ENCODE measurements around the gene RAB3GAP1. TPM values are rescaled to one million over a fixed set of nuclear protein-coding genes. Genes with fewer than 3 reads are reported as not detected.

RAB3GAP1 gene
- polyA plus RNA-seq, 3 donors from 2014 or later, result 1.3 to 4.3 (median 3.4) TPM

DNA sequence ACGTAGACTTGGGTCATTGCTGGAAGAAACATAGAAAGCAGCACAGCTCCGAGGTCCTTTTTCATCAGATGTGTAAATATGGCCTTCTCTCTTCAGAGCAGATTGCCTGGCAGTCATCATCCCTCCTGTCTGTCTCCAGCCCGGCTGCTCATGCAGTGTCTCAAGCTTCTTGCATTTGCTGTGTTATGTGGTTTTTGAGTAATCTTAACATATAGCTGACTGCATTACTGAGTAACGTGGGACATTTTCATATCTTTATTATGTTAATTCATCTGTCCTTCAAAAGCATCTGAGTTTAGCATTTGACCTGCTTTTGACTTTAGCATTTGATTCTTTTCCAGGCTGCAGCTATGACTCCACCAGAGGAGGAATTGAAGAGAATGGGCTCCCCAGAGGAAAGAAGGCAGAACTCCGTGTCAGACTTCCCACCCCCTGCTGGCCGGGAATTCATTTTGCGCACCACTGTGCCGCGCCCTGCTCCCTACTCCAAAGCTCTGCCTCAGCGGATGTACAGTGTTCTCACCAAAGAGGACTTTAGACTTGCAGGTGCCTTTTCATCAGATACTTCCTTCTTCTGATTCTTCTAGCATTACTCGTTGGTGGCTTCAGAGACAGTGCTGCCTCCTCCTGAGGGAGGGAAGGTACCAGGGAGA, 116.2 kb downstream of the RAB3GAP1 start:
- Mint-ChIP-seq H3K4me3 (no peak overlapping the region), H3K27me3 (ENCODE audit: low read depth in 3 of 3) (peaks cover 0 to 3% (median 2%) of the 10 kb centered on the region in 3 donors), H3K27ac (no peak overlapping the region), H3K9me3 (no peaks in the 10 kb centered on the region), H3K36me3 (peaks cover 13 to 38% (median 32%) of the 10 kb centered on the region in 3 donors), H3K4me1 (peaks cover 6 to 12% of the 10 kb centered on the region in 2 donors)
- DNase-seq, result no peak

- no peak for DNase-seq
- Mint-ChIP-seq H3K4me1 (peaks cover 6 to 11% of the 10 kb centered on the region in 2 donors), H3K36me3 (peaks cover 13 to 40% (median 29%) of the 10 kb centered on the region in 3 donors), H3K27ac (peak overlapping the region in 1 of 6 donors; percentile 14), H3K27me3 (ENCODE audit: low read depth in 3 of 3) (peaks cover 0 to 3% (median 2%) of the 10 kb centered on the region in 3 donors), H3K9me3 (no peaks in the 10 kb centered on the region), H3K4me3 (peak overlapping the region; percentile 66 to 83 (median 74))
Observed at GRCh38 chr2:135169900-135170753, 118.0 kb downstream of the RAB3GAP1 start.

- Mint-ChIP-seq H3K27me3 (ENCODE audit: low read depth in 3 of 3) (peaks cover 2 to 3% (median 3%) of the 10 kb centered on the region in 3 donors), H3K27ac (no peak overlapping the region), H3K4me1 (peaks cover 6 to 11% of the 10 kb centered on the region in 2 donors), H3K9me3 (peaks cover 1 to 7% (median 5%) of the 10 kb centered on the region in 6 donors), H3K4me3 (no peak overlapping the region), H3K36me3 (peaks cover 21 to 43% (median 21%) of the 10 kb centered on the region in 3 donors)
- DNase-seq, result no peak
Observed at GRCh38 chr2:135174049-135174809, 122.1 kb downstream of the RAB3GAP1 start.

DNA sequence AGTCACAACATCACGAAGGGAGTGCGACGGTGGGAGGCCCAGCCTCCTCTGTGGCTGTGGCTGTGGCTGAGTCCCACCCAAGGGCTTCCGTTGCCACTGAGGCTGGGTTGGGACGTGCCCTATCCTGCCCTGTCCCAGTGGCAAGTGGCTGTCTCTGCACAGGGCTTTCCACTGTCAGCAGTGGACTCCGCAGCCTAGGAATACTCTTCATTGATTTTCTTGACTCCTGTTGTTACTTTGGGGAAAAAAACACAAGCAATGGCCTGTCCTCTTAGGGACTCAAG, 122.7 kb downstream of the RAB3GAP1 start:
- Mint-ChIP-seq H3K4me1 (peaks cover 6 to 10% of the 10 kb centered on the region in 2 donors), H3K9me3 (peaks cover 1 to 7% (median 5%) of the 10 kb centered on the region in 6 donors), H3K4me3 (no peak overlapping the region), H3K27ac (no peak overlapping the region), H3K27me3 (ENCODE audit: low read depth in 3 of 3) (peaks cover 2 to 3% (median 3%) of the 10 kb centered on the region in 3 donors), H3K36me3 (peaks cover 21 to 40% (median 21%) of the 10 kb centered on the region in 3 donors)
- DNase-seq, result no peak

GRCh38 chr2:135175177-135175576, 123.1 kb downstream of the RAB3GAP1 start:
- H3K4me1 Mint-ChIP-seq, result peaks cover 4 to 6% of the 10 kb centered on the region in 2 donors
- no peak for DNase-seq
- H3K9me3 Mint-ChIP-seq, result peaks cover 1 to 7% (median 5%) of the 10 kb centered on the region in 6 donors
- H3K36me3 Mint-ChIP-seq, result peaks cover 21 to 36% (median 21%) of the 10 kb centered on the region in 3 donors
- H3K27ac Mint-ChIP-seq, result no peak overlapping the region
- peaks cover 2 to 3% (median 3%) of the 10 kb centered on the region in 3 donors for H3K27me3 Mint-ChIP-seq (ENCODE audit: low read depth in 3 of 3)
- no peak overlapping the region for H3K4me3 Mint-ChIP-seq

DNA sequence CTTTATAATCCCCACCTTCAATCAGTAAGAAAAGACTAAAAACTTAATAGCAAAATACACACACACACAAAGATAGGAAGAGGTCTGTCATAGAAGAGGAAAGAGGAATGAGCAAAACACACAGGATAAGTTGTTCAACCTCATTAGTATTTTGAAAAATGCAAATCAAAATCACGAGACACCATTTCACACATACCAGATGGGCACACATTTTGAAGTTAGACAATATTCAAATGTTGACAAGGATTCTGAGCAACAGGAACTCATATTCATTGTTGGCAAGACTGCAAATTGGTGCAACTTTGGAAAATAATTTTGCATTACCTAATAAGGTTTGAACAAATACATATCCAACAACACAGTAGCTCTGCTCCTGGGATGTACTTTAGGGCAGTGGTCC, 127.6 kb downstream of the RAB3GAP1 start:
- Mint-ChIP-seq H3K4me1 (no peaks in the 10 kb centered on the region), H3K4me3 (no peak overlapping the region), H3K27me3 (ENCODE audit: low read depth in 3 of 3) (peaks cover 0 to 5% (median 4%) of the 10 kb centered on the region in 3 donors), H3K36me3 (peaks cover 14 to 20% (median 15%) of the 10 kb centered on the region in 3 donors), H3K9me3 (peaks cover 1 to 7% (median 5%) of the 10 kb centered on the region in 6 donors), H3K27ac (no peak overlapping the region)
- DNase-seq, result no peak

- no peak overlapping the region for H3K4me3 Mint-ChIP-seq
- no peak for DNase-seq
- no peaks in the 10 kb centered on the region for H3K4me1 Mint-ChIP-seq
- no peak overlapping the region for H3K27ac Mint-ChIP-seq
- H3K9me3 Mint-ChIP-seq, result peaks cover 0 to 1% (median under 1%) of the 10 kb centered on the region in 6 donors
- peaks cover 0 to 5% (median 3%) of the 10 kb centered on the region in 3 donors for H3K27me3 Mint-ChIP-seq (ENCODE audit: low read depth in 3 of 3)
- peaks cover under 1 to 3% (median 1%) of the 10 kb centered on the region in 3 donors for H3K36me3 Mint-ChIP-seq
Observed at GRCh38 chr2:135182190-135182589, 130.1 kb downstream of the RAB3GAP1 start.

DNA sequence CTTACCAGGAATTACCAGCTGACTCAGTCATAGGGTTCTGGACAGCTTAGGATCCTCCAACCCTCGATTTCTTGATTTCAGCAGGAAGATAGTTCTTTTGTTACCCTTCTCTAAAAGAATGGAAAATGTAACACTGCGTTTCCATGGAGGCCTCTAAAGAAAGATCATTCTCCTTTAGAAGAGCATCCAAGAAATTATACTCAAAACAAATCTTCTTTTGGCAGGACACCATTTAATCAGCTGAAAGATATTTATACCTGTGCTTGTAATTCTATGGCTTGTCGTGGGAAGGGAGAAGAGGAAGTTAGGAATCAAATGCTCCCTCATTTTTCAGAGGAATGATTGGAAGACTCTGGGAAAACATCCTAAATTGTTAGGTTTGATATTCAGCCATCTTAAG, 130.5 kb downstream of the RAB3GAP1 start:
- H3K9me3 Mint-ChIP-seq, result peaks cover 0 to 2% (median 0%) of the 10 kb centered on the region in 6 donors
- peaks cover 0 to 7% (median 3%) of the 10 kb centered on the region in 3 donors for H3K27me3 Mint-ChIP-seq (ENCODE audit: low read depth in 3 of 3)
- H3K36me3 Mint-ChIP-seq, result peaks cover 0 to 2% (median 0%) of the 10 kb centered on the region in 3 donors
- no peaks in the 10 kb centered on the region for H3K4me1 Mint-ChIP-seq
- no peak overlapping the region for H3K27ac Mint-ChIP-seq
- no peak for DNase-seq
- H3K4me3 Mint-ChIP-seq, result no peak overlapping the region

GRCh38 chr2:135183822-135184221, 131.7 kb downstream of the RAB3GAP1 start:
- Mint-ChIP-seq H3K27ac (no peak overlapping the region), H3K27me3 (ENCODE audit: low read depth in 3 of 3) (peaks cover 0 to 3% (median 3%) of the 10 kb centered on the region in 3 donors), H3K9me3 (peaks cover 0 to 10% (median 1%) of the 10 kb centered on the region in 6 donors), H3K36me3 (no peaks in the 10 kb centered on the region), H3K4me3 (no peak overlapping the region), H3K4me1 (no peaks in the 10 kb centered on the region)
- DNase-seq, result no peak

DNA sequence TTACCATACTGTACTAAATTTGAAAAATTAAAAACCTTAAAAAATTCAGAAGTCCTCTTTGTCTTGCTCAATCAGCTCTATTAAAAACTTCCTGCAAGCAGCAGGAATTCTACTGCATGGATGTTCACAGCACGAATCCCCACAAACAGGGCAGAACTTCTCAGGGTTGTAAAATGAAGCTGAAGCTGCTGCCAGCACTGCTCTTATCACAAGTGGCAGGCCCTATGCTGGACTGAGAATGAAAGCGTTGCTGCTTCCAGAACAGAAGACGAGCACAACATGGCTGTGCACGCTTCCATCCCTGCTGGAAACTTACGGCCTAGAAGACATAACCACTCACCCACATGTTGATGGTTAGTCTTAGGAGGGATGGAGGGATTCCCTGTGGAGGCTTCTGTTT, 134.0 kb downstream of the RAB3GAP1 start:
- H3K36me3 Mint-ChIP-seq, result peaks cover 0 to 7% (median 6%) of the 10 kb centered on the region in 3 donors
- H3K4me1 Mint-ChIP-seq, result no peaks in the 10 kb centered on the region
- no peak overlapping the region for H3K27ac Mint-ChIP-seq
- DNase-seq, result no peak
- H3K9me3 Mint-ChIP-seq, result peaks cover 2 to 28% (median 11%) of the 10 kb centered on the region in 6 donors
- no peak overlapping the region for H3K4me3 Mint-ChIP-seq
- peaks cover 0 to 5% (median 3%) of the 10 kb centered on the region in 3 donors for H3K27me3 Mint-ChIP-seq (ENCODE audit: low read depth in 3 of 3)

- H3K9me3 Mint-ChIP-seq, result peaks cover 2 to 31% (median 11%) of the 10 kb centered on the region in 6 donors
- peaks cover 0 to 5% (median 3%) of the 10 kb centered on the region in 3 donors for H3K27me3 Mint-ChIP-seq (ENCODE audit: low read depth in 3 of 3)
- H3K27ac Mint-ChIP-seq, result no peak overlapping the region
- peaks cover 0 to 7% (median 6%) of the 10 kb centered on the region in 3 donors for H3K36me3 Mint-ChIP-seq
- H3K4me3 Mint-ChIP-seq, result no peak overlapping the region
- no peak for DNase-seq
- no peaks in the 10 kb centered on the region for H3K4me1 Mint-ChIP-seq
Observed at GRCh38 chr2:135187270-135187669, 135.2 kb downstream of the RAB3GAP1 start.

DNA sequence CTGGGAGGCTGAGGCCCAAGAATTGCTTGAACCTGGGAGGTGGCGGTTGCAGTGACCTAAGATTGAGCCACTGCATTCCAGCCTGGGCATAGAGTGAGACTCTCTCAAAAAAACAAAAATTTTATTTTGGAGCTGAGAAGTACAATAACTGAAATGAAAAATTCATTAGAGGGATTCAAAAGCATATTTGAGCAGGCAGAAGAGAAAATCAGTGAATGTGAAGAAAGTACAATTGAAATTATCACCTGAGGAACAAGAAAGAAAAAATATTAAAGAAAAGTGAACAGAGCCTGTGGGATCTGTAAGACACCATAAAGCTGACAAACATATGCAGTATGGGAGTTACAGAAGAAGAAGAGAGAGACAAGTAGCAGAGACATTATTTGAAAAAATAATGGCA, 137.1 kb downstream of the RAB3GAP1 start:
- Mint-ChIP-seq H3K27ac (no peak overlapping the region), H3K4me1 (no peaks in the 10 kb centered on the region), H3K4me3 (no peak overlapping the region), H3K36me3 (peaks cover 0 to 7% (median 6%) of the 10 kb centered on the region in 3 donors), H3K27me3 (ENCODE audit: low read depth in 3 of 3) (peaks cover 0 to 4% (median 0%) of the 10 kb centered on the region in 3 donors), H3K9me3 (peaks cover 4 to 31% (median 11%) of the 10 kb centered on the region in 6 donors)
- no peak for DNase-seq

DNA sequence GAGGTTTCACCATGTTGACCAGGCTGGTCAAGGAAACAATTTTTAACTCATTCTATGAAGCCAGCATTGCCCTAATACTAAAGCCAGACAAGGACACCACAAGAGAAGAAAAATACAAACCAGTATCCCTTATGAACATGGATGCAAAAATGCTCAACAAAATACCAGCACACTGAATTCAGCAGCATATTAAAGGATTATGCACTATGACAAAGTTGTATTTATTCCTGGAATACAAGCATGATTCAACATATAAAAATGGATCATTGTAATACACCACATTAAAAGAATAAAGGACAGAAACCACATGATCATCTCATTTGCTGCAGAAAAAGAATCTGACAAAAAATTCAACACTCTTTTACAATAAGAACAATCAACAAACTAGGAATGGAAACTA, 138.7 kb downstream of the RAB3GAP1 start:
- Mint-ChIP-seq H3K4me1 (no peaks in the 10 kb centered on the region), H3K4me3 (no peak overlapping the region), H3K9me3 (peaks cover 4 to 31% (median 11%) of the 10 kb centered on the region in 6 donors), H3K27ac (no peak overlapping the region), H3K27me3 (ENCODE audit: low read depth in 3 of 3) (peaks cover 0 to 3% (median 2%) of the 10 kb centered on the region in 3 donors), H3K36me3 (peaks cover 0 to 7% (median 6%) of the 10 kb centered on the region in 3 donors)
- no peak for DNase-seq

Measured in immature natural killer cell (primary cell).